NCI-H2196 (cell line): Measurements from ENCODE around the gene NPY5R.

Experiments
- DNase-seq: peaks from one replicate; lab custom pipeline; 2025; ENCODE audit not compliant: unreplicated experiment; lab: John Stamatoyannopoulos, UW

NPY5R gene

DNA sequence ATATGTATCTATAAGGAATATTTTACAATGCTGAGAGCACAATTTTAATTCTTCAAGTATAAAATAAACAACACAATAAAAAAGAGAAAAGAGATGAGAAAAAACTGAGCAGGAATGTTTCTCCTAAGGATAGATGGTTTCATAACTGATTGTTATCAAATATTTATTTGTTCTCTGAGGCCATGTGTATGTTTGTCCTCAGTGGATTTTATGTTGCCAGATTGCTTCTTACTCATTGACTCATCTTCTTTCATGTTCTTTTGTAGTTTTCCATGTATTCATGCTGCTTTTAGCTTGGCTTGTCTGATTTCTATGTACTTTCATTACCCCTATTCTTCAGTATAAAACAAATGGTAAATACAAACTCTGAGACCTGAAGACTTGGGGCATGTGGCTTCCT lies 41.2 kb downstream of the NPY5R start:
- DNase-seq: no peak

DNA sequence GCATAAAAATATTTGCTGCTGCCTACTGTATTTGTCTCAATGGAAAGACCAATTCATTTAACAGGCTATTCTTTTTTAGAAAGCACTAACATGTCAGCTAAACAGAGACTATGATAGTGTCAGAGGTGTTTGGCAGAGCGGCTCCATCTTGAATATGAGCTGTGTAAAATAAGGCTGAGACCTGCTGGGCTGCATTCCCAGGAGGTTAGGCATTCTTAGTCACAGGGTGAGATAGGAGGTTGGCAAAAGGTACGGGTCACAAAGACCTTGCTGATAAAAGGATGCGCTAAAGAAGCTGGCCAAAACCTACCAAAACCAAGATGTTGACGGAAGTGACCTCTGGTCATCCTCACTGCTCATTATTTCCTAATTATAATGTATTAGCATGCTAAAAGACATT lies 41.8 kb downstream of the NPY5R start:
- DNase-seq: no peak

DNA sequence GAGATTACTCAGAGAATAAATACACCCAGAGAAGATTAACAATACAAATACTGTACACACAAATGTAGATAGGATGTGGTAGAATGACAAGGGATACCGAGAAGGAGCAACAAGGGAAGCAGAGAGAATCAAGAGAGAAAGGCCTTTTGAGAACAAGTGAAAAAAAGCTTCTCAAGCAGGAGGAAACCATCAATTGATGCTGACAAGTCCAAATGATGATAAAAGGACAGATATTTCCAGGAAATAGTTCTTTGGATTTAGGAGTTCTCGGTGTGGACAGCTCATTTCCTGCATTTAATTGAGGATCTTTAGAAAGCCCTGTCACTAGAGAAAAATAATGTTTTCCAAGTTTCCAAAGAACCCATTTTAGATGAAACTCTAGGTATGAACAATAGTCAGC lies 48.1 kb downstream of the NPY5R start:
- DNase-seq: no peak

DNA sequence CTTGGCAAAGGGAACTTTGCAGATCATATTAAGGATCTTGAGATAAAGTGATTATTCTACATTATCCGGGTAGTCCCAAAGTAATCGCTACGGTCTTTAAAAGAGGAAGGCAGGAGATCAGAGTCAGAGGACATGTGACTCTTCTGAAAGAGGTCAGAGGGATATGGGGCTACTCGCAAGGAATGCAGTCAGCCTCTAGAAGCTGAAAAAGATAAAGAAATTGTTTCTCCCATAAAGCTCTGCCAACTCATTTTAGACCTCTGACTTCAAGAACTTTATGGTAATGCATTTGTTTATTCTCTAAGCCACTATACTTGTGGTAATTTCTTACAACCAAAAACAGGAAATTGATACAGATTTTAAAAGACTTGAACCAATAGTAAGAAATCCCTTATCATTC lies 48.6 kb downstream of the NPY5R start:
- no peak for DNase-seq

DNA sequence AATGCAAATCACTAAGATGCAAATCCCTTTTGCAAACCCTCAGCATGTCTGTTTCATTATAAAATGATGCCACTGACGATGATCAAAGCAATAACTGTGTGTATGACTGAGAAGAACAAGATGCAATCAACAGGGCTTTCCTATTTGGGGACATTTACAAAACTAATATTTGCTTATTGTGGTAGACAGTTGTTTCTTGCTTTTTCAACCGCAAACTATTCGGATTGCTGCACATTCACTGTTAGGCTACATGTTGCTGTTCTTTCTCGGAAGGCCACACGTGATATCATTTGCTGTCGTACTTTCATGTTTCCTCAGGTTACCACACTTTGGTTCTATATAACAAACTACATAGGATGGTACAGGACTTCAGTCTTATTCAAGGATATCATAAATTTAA lies 49.8 kb downstream of the NPY5R start:
- no peak for DNase-seq

DNA sequence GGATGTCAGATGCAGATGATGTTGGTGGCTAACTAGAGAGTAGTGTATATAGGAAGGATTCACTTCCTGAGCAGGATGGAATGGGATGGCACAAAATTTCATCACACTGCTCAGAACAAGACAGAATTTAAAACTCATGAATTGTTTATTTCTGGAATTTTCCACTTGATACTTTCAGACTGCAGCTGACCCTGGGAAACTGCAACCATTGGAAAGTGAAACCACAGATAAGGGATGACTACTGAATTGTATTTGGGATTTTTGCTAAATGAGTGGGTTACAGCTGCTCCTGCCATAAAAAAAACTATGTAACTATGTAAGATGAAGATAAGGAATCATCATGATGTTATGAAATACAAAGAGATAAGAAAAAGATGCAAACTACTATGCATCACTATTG lies 51.4 kb downstream of the NPY5R start:
- no peak for DNase-seq

DNA sequence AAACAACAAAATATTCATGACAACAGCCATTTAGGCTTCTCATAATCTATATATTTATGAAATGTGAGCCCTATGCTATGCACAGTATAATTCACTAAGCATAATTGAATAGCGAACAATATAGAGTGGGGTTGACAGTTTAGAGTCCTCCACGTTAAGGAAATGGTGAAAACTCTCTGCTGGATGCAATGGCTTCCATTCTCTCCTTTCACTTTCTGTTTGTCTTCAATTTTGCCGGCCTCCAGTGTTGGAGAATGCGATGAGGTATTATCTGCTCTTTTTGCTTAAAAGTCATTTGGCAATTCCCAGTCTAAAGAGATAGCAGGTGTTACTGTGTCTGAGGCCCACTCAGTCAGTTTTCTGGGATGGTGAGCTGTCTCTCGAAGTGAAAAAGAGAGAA lies 52.1 kb downstream of the NPY5R start:
- no peak for DNase-seq

DNA sequence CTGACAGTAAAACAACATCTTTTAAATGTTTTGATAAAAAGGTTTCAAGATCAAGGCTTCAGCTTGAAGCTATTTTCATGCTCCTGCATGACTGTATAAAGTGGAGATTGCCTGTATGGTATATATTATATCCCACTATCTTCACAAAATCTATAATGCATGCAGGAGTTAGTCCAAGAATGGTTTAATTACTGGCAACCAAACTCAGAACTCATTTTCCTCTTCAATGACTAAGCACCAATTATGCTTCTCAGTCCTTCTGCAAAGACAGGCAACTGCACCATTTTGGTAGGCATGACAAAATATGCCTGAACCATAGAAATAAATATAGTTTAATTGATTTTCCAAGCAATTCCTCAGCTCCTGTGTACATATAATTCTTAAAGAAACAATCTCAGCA lies 54.5 kb downstream of the NPY5R start:
- no peak for DNase-seq

DNA sequence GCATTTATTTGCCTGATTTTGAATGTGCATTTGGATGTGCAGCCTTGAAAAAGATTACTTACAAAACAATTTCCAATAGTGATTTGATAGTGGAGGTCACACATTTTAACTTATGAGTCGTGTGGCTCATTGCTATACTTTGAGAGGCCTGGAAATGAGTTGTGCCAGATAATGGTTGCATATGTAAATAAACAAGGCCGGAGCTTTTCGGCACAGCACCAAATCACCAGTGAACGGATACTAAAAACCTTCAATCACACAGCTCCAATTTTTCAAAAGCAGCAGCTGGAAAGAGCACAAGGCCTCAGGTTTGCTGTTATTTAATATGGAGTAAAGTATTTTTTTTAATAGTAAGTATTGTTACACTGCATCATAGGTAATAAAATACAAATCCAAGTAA lies 57.2 kb downstream of the NPY5R start:
- DNase-seq: no peak
